ENCODE data around the gene RGS8. TPM values are rescaled to one million over a fixed set of nuclear protein-coding genes. Genes with fewer than 3 reads are reported as not detected.

The RGS8 gene
- total and polyA plus RNA-seq, 9 donors: 0.12 to 4.8 (median 0.33) TPM; not detected in 1

DNA sequence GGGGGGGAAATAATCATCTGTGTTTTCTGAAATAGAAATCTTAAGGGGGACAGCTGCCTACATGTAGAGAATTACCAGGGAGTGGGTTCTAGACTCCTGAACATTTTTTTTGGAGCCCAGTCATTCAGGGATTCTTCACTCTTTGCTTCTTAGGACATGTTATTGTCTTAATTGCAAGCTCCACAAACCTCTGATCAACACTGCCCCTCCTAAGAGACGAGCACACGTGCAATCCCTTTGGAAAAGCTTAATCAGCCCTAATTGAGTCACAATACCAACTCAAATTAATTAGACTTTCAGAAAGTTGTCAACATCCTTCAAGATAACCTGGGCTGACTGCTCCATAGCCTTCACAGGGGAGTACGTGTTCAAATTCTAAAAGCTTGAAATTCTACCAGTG lies 21.4 kb downstream of the RGS8 start:
- no peaks in the 10 kb centered on the region for H3K9me3 ChIP-seq
- 73 to 85% (median 76%) methylated on average over 3 of the region's 3 CpGs for WGBS, 3 donors
- intact Hi-C loops (cut with DNase I): no loop called here
- H3K36me3 ChIP-seq: no peaks in the 10 kb centered on the region
- no peaks in the 10 kb centered on the region for H3K4me1 ChIP-seq (ENCODE audit: insufficient read depth)
- no peak for TF ChIP-seq EP300 (IDR thresholded peaks at IDR 0.05)
- no peak for DNase-seq
- H3K4me3 ChIP-seq: no peak overlapping the region
- no peak overlapping the region for H3K27ac ChIP-seq
- no peaks in the 10 kb centered on the region for H3K27me3 ChIP-seq

DNA sequence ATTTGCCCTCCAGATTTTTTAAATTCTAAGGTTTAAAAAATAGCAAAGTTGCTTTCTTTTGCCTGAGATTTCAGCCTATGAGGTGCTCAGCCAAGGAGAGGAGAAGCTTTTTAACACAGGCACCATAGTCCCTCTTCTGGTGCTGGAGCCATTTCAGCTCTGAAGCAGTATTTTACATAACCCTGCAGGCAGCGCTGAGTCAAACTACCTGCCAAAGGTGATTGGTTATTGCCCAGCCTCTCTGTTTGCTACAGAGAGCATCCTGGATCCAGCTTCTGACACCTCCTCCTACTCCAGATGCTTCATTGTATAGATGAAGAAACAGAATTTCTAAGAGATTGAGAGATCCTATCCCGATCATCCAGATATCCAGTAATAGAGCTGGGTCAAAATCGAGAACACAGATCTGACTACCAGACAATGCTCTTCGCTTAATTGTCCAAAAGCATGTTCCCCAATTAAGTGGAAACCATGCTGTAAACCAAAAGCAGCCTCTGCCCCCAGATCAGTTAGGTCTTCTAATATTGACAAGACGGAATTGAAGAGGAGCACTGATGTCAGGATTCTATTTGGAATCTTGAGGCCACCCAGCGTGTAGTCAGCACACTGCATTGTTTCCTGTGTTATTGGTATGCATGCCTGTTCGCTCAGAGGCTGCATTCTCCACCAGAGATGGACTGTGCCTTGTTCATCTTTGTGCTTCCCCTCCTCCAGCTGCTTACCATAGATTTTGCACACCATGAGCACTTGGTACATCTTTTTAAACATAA lies 22.1 kb downstream of the RGS8 start:
- Histone ChIP-seq H3K4me3 (no peak overlapping the region), H3K9me3 (no peaks in the 10 kb centered on the region), H3K27ac (no peak overlapping the region), H3K4me1 (ENCODE audit: insufficient read depth) (no peaks in the 10 kb centered on the region), H3K36me3 (no peaks in the 10 kb centered on the region), H3K27me3 (no peaks in the 10 kb centered on the region)
- TF ChIP-seq, protein P1, sequence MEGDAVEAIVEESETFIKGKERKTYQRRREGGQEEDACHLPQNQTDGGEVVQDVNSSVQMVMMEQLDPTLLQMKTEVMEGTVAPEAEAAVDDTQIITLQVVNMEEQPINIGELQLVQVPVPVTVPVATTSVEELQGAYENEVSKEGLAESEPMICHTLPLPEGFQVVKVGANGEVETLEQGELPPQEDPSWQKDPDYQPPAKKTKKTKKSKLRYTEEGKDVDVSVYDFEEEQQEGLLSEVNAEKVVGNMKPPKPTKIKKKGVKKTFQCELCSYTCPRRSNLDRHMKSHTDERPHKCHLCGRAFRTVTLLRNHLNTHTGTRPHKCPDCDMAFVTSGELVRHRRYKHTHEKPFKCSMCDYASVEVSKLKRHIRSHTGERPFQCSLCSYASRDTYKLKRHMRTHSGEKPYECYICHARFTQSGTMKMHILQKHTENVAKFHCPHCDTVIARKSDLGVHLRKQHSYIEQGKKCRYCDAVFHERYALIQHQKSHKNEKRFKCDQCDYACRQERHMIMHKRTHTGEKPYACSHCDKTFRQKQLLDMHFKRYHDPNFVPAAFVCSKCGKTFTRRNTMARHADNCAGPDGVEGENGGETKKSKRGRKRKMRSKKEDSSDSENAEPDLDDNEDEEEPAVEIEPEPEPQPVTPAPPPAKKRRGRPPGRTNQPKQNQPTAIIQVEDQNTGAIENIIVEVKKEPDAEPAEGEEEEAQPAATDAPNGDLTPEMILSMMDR (IDR thresholded peaks at IDR 0.05): no peak
- no peak for TF ChIP-seq POLR2A (IDR thresholded peaks at IDR 0.05)
- TF ChIP-seq EP300 (IDR thresholded peaks at IDR 0.05): no peak
- 81 to 87% (median 87%) methylated on average over 7 of the region's 7 CpGs for WGBS, 3 donors
- intact Hi-C loops (cut with DNase I): no loop called here
- DNase-seq: no peak

DNA sequence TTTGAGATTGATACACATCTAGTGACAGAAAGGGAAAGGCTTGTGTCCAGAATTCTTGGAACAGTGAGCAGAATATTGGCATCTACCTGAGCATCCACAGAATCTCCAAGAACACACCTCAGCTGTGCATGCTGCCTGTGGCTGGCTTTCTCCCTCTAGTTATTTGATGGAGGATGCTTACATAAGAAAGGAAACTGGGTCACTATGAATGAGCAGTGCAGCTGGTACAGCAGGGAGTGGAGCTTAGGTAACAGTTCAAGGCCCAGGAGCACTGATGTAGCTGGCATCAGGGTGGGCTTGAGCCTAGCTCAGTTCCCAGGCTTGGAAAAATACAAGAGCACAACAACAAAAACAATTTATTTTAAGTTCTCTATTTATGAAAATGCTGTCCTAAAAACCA lies 26.3 kb downstream of the RGS8 start:
- TF ChIP-seq, protein P1 (IDR thresholded peaks at IDR 0.05): no peak
- intact Hi-C loops (cut with DNase I): no loop called here
- H3K36me3 ChIP-seq: no peaks in the 10 kb centered on the region
- H3K27me3 ChIP-seq: no peaks in the 10 kb centered on the region
- DNase-seq: no peak
- no peaks in the 10 kb centered on the region for H3K9me3 ChIP-seq
- no peak overlapping the region for H3K27ac ChIP-seq
- H3K4me1 ChIP-seq (ENCODE audit: insufficient read depth): no peaks in the 10 kb centered on the region
- H3K4me3 ChIP-seq: no peak overlapping the region

DNA sequence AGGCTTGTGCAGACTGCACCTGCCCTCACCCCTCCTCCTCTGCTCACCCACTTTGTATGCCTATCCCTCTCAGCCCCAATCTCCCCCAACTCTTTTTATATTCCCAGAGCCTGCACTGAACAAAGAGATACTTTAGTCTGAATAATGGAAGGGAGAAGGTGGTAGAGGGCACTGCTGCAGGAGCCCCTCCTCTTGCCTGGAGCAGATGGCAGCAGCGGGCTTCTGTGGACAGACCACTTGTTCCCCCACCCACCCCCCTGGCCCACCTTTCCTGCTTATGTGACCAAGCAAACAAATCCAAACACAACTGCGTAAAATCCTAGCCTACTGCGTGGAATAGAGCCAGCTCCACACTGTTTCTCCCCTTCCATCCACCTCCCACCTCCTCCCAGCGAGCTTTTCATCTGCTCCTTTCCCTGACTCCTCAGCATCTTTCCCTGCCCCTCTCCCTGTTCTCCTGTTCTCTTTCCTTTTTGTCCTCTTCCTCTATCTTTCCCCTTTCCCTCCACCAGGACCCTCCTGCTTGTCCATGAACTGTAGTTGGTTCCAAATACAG lies 27.5 kb downstream of the RGS8 start:
- no peaks in the 10 kb centered on the region for H3K4me1 ChIP-seq (ENCODE audit: insufficient read depth)
- DNase-seq: no peak
- WGBS, 3 donors: 55 to 68% (median 67%) methylated on average over 4 of the region's 4 CpGs
- no peaks in the 10 kb centered on the region for H3K9me3 ChIP-seq
- H3K27ac ChIP-seq: no peak overlapping the region
- TF ChIP-seq EP300 (IDR thresholded peaks at IDR 0.05): no peak
- TF ChIP-seq, protein P1 (IDR thresholded peaks at IDR 0.05): no peak
- TF ChIP-seq POLR2A (IDR thresholded peaks at IDR 0.05): no peak
- no peaks in the 10 kb centered on the region for H3K27me3 ChIP-seq
- no peaks in the 10 kb centered on the region for H3K36me3 ChIP-seq
- H3K4me3 ChIP-seq: no peak overlapping the region
- intact Hi-C loops (cut with DNase I): no loop called here

DNA sequence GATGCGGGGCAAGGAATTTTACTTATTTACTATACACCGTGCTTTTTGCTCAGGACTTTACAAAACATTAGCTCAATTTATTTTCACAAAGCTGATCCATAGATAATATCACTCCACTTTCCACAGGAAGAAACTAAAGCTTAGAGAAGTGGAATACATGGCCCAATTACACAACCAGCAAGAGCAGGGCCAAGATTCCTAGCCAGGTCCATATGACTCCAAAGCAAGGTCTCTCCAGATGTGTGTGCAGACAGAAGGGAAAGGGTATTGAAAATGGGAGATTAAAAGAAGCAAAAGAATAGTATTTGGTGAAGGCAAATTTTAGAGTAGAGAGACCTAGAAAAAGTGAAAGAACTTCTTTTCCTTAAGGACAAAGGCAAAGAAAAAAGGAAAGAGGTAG lies 30.4 kb downstream of the RGS8 start:
- Histone ChIP-seq H3K4me1 (ENCODE audit: insufficient read depth) (no peaks in the 10 kb centered on the region), H3K27ac (no peak overlapping the region), H3K27me3 (no peaks in the 10 kb centered on the region), H3K9me3 (no peaks in the 10 kb centered on the region), H3K36me3 (no peaks in the 10 kb centered on the region), H3K4me3 (no peak overlapping the region)
- no peak for DNase-seq
- 77 to 85% (median 83%) methylated on average over 2 of the region's 2 CpGs for WGBS, 3 donors
- intact Hi-C loops (cut with DNase I): no loop called here
- TF ChIP-seq EP300 (IDR thresholded peaks at IDR 0.05) (no peak), POLR2A (IDR thresholded peaks at IDR 0.05) (no peak)
- TF ChIP-seq, protein P1 (IDR thresholded peaks at IDR 0.05): no peak
